ENCODE measurements around the gene GSE1.

Gene GSE1

DNA sequence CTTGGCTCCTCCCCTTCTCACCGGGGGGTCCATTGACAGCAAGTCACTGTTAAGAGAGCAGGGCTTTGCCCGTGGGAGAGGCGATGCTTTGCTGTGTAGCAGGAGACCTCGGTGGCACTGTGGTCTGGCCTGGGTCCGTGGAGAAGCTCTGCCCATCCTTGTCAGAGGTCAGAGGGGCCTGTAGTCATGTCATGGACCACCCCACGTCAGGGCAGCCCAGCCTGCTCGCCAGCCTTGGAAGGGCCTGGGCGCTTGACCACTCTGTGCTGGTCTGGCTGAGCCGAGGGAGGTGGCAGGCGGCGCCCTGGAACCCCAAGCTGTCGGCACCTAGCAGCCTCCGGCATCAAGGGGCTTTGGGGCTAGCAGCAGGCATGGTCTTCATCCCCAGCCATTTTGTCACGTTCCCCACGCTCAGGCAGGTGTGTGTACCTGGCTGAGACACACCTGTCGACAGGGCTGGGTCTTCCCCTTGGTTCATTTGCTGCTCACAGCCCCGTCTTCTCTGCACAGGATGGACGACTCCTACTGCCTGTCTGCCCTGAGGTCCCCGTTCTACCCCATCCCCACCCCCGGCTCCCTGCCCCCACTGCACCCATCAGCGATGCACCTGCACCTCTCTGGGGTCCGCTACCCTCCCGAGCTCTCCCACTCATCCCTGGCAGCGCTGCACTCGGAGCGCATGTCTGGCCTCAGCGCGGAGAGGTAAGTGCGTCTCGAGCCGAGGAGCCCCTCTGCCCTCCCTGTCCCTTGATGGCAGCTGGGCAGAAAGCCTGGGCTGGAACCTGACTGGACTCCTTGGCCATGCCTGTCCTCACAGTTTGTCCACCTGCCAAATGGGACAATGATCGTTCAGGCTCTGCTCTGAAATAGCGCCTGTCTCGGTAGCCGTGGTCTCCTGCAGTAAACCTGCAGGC, 42.4 kb downstream of the GSE1 start:
- DNase-seq (ENCODE audit: insufficient read length, low spot score) = no peak

GRCh38 chr16:85656351-85657266, 43.5 kb downstream of the GSE1 start:
- DNase-seq (ENCODE audit: insufficient read length, low spot score) = no peak
- FAIRE-seq = no peak

More for the DNA sequence above, 42.4 kb downstream of the GSE1 start:
- FAIRE-seq = no peak

DNA sequence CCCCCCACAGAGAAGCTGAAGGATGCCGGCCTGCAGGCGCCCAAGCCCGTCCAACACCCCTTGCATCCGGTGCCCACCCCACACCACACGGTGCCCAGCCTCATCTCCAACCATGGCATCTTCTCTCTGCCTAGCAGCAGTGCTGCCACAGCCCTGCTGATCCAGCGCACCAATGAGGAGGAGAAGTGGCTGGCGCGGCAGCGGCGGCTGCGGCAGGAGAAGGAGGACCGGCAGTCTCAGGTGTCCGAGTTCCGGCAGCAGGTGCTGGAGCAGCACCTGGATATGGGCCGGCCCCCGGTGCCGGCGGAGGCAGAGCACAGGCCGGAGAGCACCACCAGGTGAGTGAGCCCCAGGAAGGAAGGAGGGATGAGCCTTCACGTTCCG, 44.1 kb downstream of the GSE1 start:
- FAIRE-seq = no peak
- DNase-seq (ENCODE audit: insufficient read length, low spot score) = no peak

GRCh38 chr16:85657996-85658395, 44.9 kb downstream of the GSE1 start:
- DNase-seq (ENCODE audit: insufficient read length, low spot score) (no peak), FAIRE-seq (no peak)

DNA sequence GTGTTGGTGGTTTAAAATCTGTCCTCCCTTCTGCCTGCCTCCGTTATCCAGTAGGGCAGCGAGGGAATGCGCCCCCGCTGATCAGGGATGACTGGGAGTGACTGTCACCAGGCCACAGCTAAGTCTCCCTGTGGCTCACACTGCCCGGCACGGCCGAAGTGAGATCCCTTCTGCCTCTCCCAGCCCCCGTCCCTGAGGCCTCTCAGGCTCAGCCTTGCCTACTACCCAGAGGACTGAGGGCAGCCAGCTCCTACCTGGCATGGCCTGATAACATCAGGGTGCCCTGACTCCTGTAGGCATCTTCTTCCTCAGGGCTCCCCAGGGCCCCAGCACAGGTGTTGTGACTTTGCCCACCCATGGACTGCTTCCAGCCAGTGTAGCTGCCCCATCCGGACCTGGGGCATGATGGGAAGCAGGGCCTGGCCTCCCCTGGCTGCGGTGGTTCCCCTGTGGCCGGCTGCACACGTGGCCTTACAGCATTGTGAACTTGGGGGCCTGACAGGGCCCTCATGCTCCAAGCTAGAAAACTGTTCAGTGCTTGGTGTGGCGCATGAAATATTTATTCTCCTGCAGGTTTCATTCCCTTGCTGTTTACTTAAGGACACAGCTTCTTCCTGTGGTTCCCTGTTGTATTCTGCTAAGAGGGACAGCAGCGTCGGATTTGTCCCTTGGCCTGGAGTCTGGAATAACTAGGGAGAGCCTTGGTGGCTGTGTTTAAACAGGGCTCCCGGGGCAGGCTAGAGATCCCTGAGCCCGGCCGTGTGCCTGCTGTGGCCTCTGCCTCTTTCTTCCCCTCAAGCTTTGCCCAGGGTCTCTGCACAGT, 45.6 kb downstream of the GSE1 start:
- no peak for DNase-seq (ENCODE audit: insufficient read length, low spot score)

DNA sequence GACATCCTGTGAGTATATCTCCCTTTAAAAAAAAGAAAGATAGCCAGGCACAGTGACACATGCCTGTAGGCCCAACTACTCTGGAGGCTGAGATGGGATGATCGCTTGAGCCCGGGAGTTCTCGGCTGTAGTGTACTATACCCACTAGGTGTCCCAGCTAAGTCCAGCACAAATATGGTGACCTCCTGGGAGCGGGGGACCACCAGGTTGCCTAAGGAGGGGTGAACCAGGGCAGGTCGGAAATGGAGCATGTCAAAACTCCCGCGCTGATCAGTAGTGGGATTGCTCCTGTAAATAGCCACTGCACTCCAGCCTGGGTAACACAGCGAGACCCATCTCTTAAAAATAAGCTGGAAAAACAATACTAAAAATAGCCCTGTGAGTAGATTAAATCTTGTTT, 46.2 kb downstream of the GSE1 start:
- no peak for DNase-seq (ENCODE audit: insufficient read length, low spot score)
- no peak for FAIRE-seq

More for the DNA sequence above, 45.6 kb downstream of the GSE1 start:
- no peak for FAIRE-seq

DNA sequence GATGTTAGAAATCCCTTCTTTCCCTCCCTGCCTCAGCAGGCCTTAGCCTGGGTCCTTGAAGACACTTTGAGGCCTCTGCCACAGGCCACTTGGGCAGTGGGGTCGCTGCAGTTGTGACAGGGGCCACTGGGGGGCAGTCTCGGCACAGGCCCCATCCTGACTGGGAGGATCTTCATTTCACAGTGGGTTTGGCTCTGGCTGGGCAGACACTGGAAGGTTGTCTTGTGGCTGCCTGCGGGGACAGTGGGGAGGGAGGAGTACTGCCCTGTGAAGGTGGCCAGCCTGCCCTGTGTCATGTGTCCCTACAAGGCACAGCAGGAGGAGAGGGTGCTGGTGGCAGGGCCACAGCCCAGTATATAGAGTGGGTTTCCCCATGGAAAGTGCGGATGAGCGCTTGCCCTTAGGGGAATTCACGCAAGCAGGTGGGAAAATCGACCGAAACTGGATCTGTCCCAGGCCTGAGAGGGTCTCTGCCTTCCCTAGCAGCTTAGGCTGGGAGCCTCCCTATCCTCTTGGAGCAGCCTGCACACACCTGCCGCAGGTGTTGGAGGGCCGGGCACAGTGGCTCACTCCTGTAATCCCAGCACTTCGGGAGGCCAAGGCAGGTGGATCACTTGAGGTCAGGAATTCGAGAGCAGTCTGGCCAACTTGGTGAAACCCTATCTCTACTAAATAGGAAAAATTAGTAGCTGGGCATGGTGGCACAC, 46.8 kb downstream of the GSE1 start:
- FAIRE-seq = peak; percentile 90
- peak; percentile 82 for DNase-seq (ENCODE audit: insufficient read length, low spot score)

DNA sequence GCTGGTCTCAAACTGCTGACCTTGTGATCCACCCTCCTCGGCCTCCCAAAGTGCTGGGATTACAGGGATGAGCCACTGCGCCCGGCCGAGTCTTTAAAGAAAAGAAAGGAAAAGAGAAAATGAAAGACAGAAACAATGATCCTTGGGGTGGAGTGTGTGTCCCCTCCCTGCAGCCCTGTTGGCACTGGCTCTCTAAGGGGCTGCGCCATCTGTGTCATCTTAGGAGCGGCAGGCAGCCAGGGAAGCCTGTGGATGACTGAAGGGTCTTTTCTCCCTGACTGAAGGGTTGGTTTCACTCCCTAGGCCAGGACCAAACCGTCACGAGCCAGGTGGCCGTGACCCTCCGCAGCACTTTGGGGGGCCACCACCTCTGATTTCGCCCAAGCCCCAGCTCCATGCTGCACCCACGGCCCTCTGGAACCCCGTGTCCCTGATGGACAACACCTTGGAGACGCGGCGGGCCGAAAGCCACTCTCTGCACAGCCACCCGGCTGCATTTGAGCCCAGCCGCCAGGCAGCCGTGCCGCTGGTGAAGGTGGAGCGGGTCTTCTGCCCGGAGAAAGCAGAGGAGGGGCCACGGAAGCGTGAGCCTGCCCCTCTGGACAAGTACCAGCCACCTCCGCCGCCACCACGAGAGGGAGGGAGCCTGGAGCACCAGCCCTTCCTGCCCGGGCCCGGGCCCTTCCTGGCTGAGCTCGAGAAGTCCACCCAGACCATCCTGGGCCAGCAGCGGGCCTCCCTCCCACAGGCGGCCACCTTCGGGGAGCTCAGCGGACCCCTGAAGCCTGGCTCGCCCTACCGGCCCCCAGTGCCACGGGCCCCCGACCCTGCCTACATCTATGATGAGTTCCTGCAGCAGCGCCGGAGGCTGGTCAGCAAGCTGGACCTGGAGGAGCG, 48.0 kb downstream of the GSE1 start:
- no peak for DNase-seq (ENCODE audit: insufficient read length, low spot score)
- FAIRE-seq = no peak

DNA sequence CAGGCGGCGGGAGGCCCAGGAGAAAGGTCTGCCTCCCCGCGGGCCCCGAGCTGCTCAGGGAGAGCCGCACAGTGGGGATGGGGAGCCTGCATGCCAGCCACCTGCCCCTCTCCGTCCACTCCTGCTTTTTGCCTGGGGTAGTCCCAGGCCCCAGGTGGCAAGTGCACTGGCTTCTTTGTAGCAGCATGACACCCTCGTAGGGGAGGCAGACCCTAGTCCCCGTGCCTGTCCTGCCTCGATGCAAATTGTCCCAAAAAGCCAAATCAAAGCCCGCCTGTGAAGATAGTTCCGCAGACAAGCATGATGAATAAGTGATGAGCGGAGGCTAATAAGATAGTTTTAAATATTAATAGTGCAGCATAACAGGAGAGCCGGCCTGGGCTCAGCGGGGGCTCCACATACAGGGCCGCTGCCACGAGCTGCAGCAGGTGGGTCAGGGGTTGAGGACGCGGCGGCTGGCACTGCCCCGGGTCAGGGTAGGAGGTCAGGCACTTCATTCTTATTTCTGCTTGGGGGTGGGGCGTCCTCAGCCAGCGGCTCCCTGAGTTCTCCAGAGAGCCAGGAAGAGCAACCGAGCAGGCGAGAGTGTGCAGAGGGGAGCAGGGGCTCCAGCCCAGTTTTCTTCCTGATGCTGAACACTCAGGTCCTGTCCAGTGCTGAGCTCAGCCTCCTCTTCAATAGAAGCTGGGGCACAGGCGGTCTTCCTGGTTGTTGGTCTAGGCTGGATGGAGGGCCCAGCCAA, 48.8 kb downstream of the GSE1 start:
- FAIRE-seq (no peak), DNase-seq (ENCODE audit: insufficient read length, low spot score) (no peak)

- DNase-seq (ENCODE audit: insufficient read length, low spot score) = no peak
- FAIRE-seq = peak; percentile 9
These were observed 49.3 kb downstream of the GSE1 start for GRCh38 chr16:85662482-85662812.

- FAIRE-seq (no peak), DNase-seq (ENCODE audit: insufficient read length, low spot score) (no peak)
These were observed 50.1 kb downstream of the GSE1 start for GRCh38 chr16:85662976-85663830.

DNA sequence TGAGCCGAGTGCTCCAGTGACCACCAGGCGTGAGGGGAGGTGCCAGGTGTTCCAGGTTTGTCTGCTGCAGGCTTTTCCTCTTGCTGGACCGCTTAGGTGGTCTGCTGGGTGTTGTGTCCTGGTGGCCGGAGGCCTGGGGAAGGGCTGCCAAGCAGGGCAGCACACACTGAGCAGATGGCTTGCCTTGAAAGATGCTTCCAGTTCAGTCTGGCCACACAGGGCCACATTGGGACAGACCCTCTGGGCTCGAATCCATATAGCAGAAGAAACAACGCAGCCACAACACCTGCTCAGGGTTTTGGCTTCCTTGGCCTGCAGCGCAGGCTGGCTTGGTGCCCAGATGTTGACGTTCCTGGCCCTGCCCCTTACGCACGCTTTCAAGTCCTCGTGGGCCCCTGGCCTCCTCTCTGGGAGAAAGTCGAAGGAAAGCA, 50.8 kb downstream of the GSE1 start:
- DNase-seq (ENCODE audit: insufficient read length, low spot score) (no peak), FAIRE-seq (no peak)

- FAIRE-seq (no peak), DNase-seq (ENCODE audit: insufficient read length, low spot score) (no peak)
These were observed 51.7 kb downstream of the GSE1 start for GRCh38 chr16:85664580-85665372.

- DNase-seq (ENCODE audit: insufficient read length, low spot score) = no peak
- FAIRE-seq = no peak
These were observed 52.2 kb downstream of the GSE1 start for GRCh38 chr16:85665373-85665740.

DNA sequence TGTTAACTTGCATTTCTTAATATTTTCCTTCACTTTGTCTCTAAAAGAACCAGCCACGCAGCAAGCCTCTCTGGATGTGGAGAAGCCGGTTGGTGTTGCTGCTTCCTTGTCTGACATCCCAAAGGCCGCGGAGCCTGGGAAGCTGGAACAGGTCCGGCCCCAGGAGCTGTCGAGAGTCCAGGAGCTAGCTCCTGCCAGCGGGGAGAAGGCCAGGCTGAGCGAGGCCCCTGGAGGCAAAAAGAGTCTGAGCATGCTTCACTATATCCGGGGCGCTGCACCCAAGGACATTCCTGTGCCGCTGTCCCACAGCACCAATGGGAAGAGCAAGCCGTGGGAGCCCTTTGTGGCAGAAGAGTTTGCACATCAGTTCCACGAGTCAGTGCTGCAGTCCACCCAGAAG, 52.8 kb downstream of the GSE1 start:
- DNase-seq (ENCODE audit: insufficient read length, low spot score) = no peak
- no peak for FAIRE-seq

DNA sequence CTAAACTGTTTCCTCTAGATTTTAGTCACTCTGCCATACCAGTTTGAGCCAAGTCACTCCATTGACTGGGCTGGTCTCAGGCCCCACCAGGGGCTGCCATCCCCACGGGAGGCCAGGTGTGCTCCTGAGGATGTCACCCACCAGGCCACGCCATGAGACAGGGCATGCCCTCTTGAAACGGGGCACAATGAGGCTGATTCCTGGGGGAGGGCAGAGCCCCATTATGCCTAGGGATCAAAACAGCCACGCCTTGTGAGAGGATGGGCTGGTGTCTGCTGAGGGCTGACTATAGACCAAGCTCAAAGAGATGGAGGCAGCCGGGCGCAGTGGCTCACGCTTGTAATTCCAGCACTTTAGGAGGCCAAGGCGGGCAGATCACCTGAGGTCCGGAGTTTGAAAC, 54.1 kb downstream of the GSE1 start:
- no peak for DNase-seq (ENCODE audit: insufficient read length, low spot score)
- no peak for FAIRE-seq

Data from HTR-8/SVneo (cell line).